Activated CD4-positive, CD25-positive, alpha-beta regulatory T cell treated with anti-CD3 and anti-CD28 coated beads, Interleukin-2, amount 50 U/mL, for 24 hours (primary cell): ENCODE data around the gene FLVCR2.
A peak's percentile ranks its signal among the peaks of the same experiment; 100 is the strongest.

Experiments
- ATAC-seq, 2 donors: fragments of 150-1000 bp; cut with Tn5 transposase; one replicate each; pipeline ENCODE4 v1.10.0; 2021; ENCODE audit warnings: mild to moderate bottlenecking in 1 of 2, moderate library complexity in 1 of 2

FLVCR2 gene

GRCh38 chr14:75578102-75578785 lies at the start of gene FLVCR2:
FLVCR2 (plus strand) TSS chr14:75578620; CDS start chr14:75578973, 353 bp downstream.
- peak; percentile 69 to 71 for ATAC-seq

GRCh38 chr14:75531256-75531655 lies 47.2 kb upstream of the FLVCR2 start:
- ATAC-seq, result no peak

- no peak for ATAC-seq
Observed at GRCh38 chr14:75531660-75532317, 46.6 kb upstream of the FLVCR2 start.

- ATAC-seq, result no peak
Observed at GRCh38 chr14:75533791-75534555, 44.4 kb upstream of the FLVCR2 start.

GRCh38 chr14:75535164-75535898 lies 43.1 kb upstream of the FLVCR2 start:
- no peak for ATAC-seq

- ATAC-seq, result no peak
Observed at GRCh38 chr14:75537071-75537470, 41.3 kb upstream of the FLVCR2 start.

- no peak for ATAC-seq
Observed at GRCh38 chr14:75539162-75539560, 39.3 kb upstream of the FLVCR2 start.

- peak; percentile 59 to 61 for ATAC-seq
Observed at GRCh38 chr14:75539561-75540478, 38.6 kb upstream of the FLVCR2 start.

- no peak for ATAC-seq
Observed at GRCh38 chr14:75540479-75540851, 38.0 kb upstream of the FLVCR2 start.

GRCh38 chr14:75542588-75543091 lies 35.8 kb upstream of the FLVCR2 start:
- ATAC-seq, result peak; percentile 80 to 81

- ATAC-seq, result peak; percentile 12 to 30
Observed at GRCh38 chr14:75543253-75543652, 35.2 kb upstream of the FLVCR2 start.

GRCh38 chr14:75543786-75544185 lies 34.6 kb upstream of the FLVCR2 start:
- ATAC-seq, result peak in 1 of 2 donors; percentile 7

- no peak for ATAC-seq
Observed at GRCh38 chr14:75545907-75546306, 32.5 kb upstream of the FLVCR2 start.

GRCh38 chr14:75547552-75548250 lies 30.7 kb upstream of the FLVCR2 start:
- no peak for ATAC-seq

GRCh38 chr14:75548544-75548943 lies 29.9 kb upstream of the FLVCR2 start:
- ATAC-seq, result no peak

- ATAC-seq, result peak; percentile 79 to 80
Observed at GRCh38 chr14:75549169-75549568, 29.3 kb upstream of the FLVCR2 start.

GRCh38 chr14:75551021-75551420 lies 27.4 kb upstream of the FLVCR2 start:
- no peak for ATAC-seq

- no peak for ATAC-seq
Observed at GRCh38 chr14:75553157-75553556, 25.3 kb upstream of the FLVCR2 start.

GRCh38 chr14:75553761-75554364 lies 24.6 kb upstream of the FLVCR2 start:
- no peak for ATAC-seq

- no peak for ATAC-seq
Observed at GRCh38 chr14:75554482-75554881, 23.9 kb upstream of the FLVCR2 start.

GRCh38 chr14:75558440-75558839 lies 20.0 kb upstream of the FLVCR2 start:
- ATAC-seq, result no peak
